GM19328 (cell line): Measurements from ENCODE around the gene MUC3A.
"Not testable (repeated sequence)": the region's sequence is repeated elsewhere in the genome, so short reads cannot be mapped to it uniquely, and the experiment has no call there.

Experiments
- ATAC-seq: cut with Tn5 transposase; IDR thresholded peaks from one replicate; pipeline ENCODE4 v1.9.1; 2021; ENCODE audit warnings: mild to moderate bottlenecking, moderate library complexity; ENCODE audit not compliant: unreplicated experiment

Gene MUC3A

GRCh38 chr7:100971111-100972001, 22.0 kb downstream of the MUC3A start:
- no peak for ATAC-seq

GRCh38 chr7:100972002-100972347, 22.6 kb downstream of the MUC3A start:
- ATAC-seq, result no peak

DNA sequence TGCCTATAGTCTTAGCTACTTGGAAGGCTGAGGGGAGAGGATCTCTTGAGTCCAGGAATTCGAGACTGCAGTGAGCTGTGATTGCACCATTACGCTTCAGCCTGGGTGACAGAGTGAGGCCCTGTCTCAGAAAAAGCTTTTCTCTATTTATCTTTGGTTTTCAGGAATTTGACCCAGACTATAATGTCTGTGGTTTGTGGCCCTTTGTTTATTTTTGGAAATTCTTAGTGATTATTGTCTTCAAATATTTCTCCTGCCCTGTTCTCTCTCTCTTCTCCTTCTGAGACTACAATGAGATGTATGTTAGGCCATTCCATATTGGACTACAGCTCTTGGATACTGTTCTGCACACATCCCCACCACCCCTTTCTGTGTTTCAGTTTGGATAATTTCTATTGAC, 24.7 kb downstream of the MUC3A start:
- ATAC-seq, result no peak

DNA sequence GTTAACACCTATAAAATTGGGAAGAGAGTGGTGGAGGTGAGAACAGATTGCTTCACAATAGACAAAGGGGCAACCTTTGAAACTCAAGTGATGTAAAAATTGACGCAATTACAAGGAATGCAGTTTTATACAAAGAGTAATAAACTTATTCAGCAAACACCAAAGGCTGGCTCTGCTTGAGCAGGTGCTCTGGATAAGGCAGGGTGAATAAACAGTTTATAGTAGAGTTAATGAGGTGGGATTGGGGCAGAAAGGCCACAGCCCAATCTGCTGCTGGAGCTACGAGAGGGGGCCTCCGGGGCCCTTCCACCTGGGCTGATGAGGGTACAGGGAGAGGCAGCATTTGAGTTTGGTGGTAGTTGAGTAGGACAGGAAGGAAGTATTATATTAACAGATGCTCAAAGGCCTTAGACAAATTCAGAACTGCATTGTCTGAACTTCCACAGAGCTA, 26.1 kb downstream of the MUC3A start:
- ATAC-seq, result no peak

GRCh38 chr7:100978300-100978699, 29.0 kb downstream of the MUC3A start:
- no peak for ATAC-seq

DNA sequence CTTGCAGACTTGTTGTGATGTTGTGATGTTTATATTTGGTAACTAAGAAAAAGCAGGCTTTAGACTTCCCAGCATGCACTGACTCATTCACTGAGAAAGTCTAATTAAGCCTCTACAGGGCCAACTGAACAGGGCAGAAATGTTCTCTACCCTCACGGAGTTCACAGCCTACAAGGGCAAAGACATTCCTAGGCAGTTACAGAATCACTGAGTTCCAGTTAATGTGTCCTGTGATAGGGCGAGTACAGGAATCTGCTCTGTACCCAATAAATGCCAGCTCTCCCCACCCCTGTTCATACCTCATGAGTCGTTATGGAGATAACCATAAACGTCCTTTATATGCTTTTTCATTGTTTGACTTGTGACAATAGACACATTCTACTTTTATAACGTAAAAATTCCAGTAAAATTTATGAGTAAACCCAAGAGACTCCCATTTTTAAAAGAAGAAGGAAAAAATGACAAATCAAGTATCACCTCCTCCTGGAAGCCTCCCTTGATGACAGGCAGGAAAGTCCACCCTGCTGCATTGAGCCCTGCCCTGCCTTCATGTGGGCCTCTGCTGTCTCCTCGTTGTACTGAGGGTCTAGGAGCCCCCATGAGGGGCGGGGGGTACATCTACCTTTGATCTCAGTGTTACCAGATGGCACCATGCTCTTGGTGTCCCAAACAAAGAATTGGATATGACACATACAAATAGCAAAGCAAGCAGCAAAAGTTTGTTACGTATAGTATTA, 34.3 kb downstream of the MUC3A start:
- ATAC-seq, result no peak

DNA sequence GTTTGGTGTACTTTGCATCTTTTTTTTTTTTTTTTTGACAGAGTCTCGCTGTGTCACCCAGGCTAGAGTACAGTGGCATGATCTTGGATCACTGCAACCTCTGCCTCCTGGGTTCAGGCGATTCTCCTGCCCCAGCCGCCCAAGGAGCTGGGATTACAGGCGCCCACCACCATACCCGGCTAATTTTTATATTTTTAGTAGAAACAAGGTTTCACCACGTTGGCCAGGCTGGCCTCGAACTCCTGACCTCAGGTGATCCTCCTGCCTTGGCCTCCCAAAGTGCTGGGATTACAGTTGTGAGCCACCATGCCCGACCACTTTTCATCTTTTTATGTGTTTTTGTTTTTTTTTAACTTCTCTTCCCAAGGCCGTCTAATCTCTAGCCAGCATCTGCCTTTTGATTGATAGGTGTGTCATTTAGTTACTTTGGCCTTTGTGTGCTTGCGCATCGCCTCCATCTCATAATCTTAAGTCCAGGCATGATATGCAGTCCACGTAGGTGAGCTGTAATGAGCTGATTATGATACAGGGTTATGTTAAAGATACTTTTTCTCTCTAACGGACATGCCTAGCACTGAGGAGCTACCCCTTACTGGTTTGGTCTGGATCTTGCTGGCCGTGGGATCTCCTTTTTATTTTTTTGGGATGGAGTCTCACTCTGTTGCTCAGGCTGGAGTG, 35.0 kb downstream of the MUC3A start:
- ATAC-seq, result not testable (repeated sequence)

DNA sequence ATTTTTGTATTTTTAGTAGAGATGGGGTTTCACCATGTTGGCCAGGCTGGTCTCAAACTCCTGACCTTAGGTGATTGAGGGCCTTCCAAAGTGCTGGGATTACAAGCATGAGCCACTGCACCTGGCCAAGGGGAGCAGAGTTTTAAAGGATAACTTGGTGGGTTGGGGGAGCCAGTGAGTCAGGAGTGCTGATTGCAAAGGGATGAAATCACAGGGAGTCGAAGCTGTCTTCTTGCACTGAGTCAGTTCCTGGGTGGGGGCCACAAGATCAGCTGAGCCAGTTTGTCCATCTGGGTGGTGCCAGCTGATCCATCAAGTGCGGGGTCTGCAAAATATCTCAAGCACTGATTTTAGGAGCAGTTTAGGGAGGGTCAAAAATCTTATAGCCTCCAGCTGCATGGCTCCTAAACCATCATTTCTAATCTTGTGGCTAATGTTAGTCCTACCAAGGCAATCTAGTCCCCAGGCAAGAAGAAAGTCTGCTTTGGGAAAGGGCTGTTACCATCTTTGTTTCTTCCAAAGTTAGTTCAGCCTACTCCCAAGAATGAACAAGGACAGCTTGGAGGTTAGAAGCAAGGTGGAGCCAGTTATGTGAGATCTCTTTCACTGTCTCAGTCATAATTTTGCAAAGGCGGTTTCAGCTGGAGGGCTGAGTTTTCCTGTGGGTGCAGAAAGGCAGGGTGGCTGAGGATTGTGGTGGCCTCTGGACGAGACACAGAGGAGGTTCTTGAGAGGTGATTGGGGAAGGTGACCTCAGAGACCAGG, 35.9 kb downstream of the MUC3A start:
- ATAC-seq, result not testable (repeated sequence)

GRCh38 chr7:100991631-100992030, 42.3 kb downstream of the MUC3A start:
- no peak for ATAC-seq

DNA sequence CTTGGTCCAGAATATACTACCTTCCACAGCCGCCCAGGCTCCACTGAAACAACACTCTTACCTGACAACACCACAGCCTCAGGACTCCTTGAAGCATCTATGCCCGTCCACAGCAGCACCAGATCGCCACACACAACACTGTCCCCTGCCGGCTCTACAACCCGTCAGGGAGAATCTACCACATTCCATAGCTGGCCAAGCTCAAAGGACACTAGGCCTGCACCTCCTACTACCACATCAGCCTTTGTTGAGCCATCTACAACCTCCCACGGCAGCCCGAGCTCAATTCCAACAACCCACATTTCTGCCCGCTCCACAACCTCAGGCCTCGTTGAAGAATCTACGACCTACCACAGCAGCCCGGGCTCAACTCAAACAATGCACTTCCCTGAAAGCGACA, 42.9 kb downstream of the MUC3A start:
- ATAC-seq, result not testable (repeated sequence)

- ATAC-seq, result not testable (repeated sequence)
These were observed 45.3 kb downstream of the MUC3A start for GRCh38 chr7:100994671-100995070.

DNA sequence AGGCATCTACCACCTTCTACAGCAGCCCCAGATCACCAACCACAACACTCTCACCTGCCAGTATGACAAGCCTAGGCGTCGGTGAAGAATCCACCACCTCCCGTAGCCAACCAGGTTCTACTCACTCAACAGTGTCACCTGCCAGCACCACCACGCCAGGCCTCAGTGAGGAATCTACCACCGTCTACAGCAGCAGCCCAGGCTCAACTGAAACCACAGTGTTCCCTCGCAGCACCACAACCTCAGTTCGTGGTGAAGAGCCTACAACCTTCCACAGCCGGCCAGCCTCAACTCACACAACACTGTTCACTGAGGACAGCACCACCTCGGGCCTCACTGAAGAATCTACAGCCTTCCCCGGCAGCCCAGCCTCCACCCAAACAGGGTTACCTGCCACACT, 49.2 kb downstream of the MUC3A start:
- ATAC-seq, result not testable (repeated sequence)

DNA sequence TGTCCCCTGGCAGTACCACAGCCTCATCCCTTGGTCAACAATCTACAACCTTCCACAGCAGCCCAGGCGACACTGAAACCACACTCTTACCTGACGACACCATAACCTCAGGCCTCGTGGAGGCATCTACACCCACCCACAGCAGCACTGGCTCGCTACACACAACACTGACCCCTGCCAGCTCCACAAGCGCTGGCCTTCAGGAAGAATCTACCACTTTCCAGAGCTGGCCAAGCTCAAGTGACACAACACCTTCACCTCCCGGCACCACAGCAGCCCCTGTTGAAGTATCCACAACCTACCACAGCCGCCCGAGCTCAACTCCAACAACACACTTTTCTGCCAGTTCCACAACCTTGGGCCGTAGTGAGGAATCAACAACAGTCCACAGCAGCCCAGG, 50.0 kb downstream of the MUC3A start:
- ATAC-seq, result not testable (repeated sequence)

GRCh38 chr7:101000025-101000424, 50.7 kb downstream of the MUC3A start:
- ATAC-seq, result not testable (repeated sequence)

- not testable (repeated sequence) for ATAC-seq
These were observed 53.0 kb downstream of the MUC3A start for GRCh38 chr7:101002333-101002732.

GRCh38 chr7:101007361-101007760, 58.0 kb downstream of the MUC3A start:
- not testable (repeated sequence) for ATAC-seq

DNA sequence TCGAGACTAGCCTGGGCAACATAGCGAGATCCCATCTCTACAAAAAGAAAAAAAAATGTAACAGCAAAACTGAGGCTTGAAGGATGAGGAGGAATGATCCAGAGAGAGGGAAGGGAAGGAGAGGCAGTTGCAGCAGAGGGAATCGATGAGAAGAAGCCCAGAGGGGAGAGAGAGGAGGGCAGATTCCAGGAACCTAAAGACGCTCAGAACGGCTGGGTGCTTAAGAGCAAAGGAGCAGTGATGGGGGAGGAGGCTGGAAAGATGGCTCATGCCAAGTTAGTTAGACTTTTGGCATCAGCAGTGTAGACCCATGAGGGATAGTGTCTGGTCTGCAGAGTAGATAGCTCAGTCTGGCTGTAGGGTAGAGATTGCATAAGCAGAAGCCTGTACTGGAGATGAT, 60.3 kb downstream of the MUC3A start:
- ATAC-seq, result no peak

- no peak for ATAC-seq
These were observed 63.6 kb downstream of the MUC3A start for GRCh38 chr7:101012931-101013330.

DNA sequence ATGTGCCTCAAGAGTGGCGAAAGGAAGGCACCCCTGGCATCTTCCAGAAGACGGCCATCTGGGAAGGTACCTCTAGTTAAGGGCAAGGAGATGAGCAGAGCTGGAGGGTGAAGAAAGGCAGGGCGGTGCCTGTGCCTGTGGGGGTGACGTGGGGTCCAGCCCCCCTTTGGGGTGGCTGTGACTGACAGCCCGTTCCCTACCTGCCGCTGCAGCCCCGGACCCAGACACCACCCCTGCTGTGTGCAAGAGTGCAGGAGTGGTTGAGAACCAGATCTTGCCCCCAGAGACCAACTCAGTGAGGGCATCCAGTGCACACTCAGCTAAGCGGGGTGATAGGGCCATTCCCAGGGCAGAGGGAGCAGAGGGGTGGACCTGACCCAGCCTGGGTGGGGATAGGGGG, 66.3 kb downstream of the MUC3A start:
- ATAC-seq, result no peak

GRCh38 chr7:101017064-101017777, 67.9 kb downstream of the MUC3A start:
- no peak for ATAC-seq
